HEK293T (cell line): ENCODE measurements around the gene HSPB6.
"Not testable (repeated sequence)": the region's sequence is repeated elsewhere in the genome, so short reads cannot be mapped to it uniquely, and the experiment has no call there.

Experiments used
- CTCF ChIA-PET: fragments of 350-600 bp; formaldehyde crosslinking; extraction: SDS; loops from one replicate; lab custom pipeline; 2021; ENCODE audit warnings: antibody characterized with exemption, inconsistent platforms; lab: Yijun Ruan, JAX
- POLR2A ChIA-PET: fragments of 350-600 bp; formaldehyde crosslinking; extraction: SDS; loops from one replicate; lab custom pipeline; 2020; ENCODE audit warnings: antibody characterized with exemption, inconsistent platforms; lab: Yijun Ruan, JAX
- DNase-seq: peaks from one replicate; pipeline ENCODE4 v3.0.0; 2012; ENCODE audit warnings: mixed read lengths; ENCODE audit errors: extremely low spot score
- ARNT ChIP-seq: fragments of 450-650 bp; IDR thresholded peaks from 2 replicates; pipeline ENCODE4 v1.6.1; 2017; ENCODE audit warnings: mild to moderate bottlenecking
- BHLHE40 ChIP-seq: fragments of 450-650 bp; IDR thresholded peaks from 2 replicates; pipeline ENCODE4 v1.6.1; 2016; ENCODE audit warnings: mild to moderate bottlenecking, moderate library complexity, borderline replicate concordance
- CTBP1 ChIP-seq: fragments of 450-650 bp; IDR thresholded peaks from 2 replicates; pipeline ENCODE4 v1.6.1; 2016; ENCODE audit warnings: borderline replicate concordance
- ELF4 ChIP-seq: fragments of 450-650 bp; IDR thresholded peaks from 2 replicates; pipeline ENCODE4 v1.6.1; 2017; ENCODE audit warnings: antibody characterized with exemption
- FOXA1 ChIP-seq: fragments of 450-650 bp; IDR thresholded peaks from 2 replicates; pipeline ENCODE4 v1.6.1; 2016; ENCODE audit warnings: mild to moderate bottlenecking
- FOXK2 ChIP-seq: fragments of 450-650 bp; IDR thresholded peaks from 2 replicates; pipeline ENCODE4 v1.6.1; 2016; ENCODE audit warnings: mild to moderate bottlenecking
- FOXM1 ChIP-seq: fragments of 450-650 bp; IDR thresholded peaks from 2 replicates; pipeline ENCODE4 v1.6.1; 2017; ENCODE audit warnings: mild to moderate bottlenecking, borderline replicate concordance
- HDGF ChIP-seq: fragments of 450-650 bp; IDR thresholded peaks from 2 replicates; pipeline ENCODE4 v1.6.1; 2017; ENCODE audit warnings: antibody characterized with exemption, borderline replicate concordance
- L3MBTL2 ChIP-seq: fragments of 450-650 bp; conservative IDR thresholded peaks from 2 replicates; pipeline ENCODE4 v1.6.1; 2016; ENCODE audit warnings: mild to moderate bottlenecking
- LEF1 ChIP-seq: fragments of 450-650 bp; IDR thresholded peaks from 2 replicates; pipeline ENCODE4 v1.6.1; 2017; ENCODE audit warnings: mild to moderate bottlenecking, borderline replicate concordance
- NFRKB ChIP-seq: fragments of 450-650 bp; IDR thresholded peaks from 2 replicates; pipeline ENCODE4 v1.6.1; 2016; ENCODE audit warnings: mild to moderate bottlenecking, moderate library complexity
- SP1 ChIP-seq: fragments of 450-650 bp; IDR thresholded peaks from 2 replicates; pipeline ENCODE4 v1.6.1; 2017
- SUZ12 ChIP-seq: fragments of 450-650 bp; IDR thresholded peaks from 2 replicates; pipeline ENCODE4 v1.6.1; 2016; ENCODE audit warnings: mild to moderate bottlenecking
- TARDBP ChIP-seq: fragments of 450-650 bp; IDR thresholded peaks from 2 replicates; pipeline ENCODE4 v1.6.1; 2016
- ZNF384 ChIP-seq: fragments of 450-650 bp; IDR thresholded peaks from 2 replicates; pipeline ENCODE4 v1.6.1; 2016
- TF ChIP-seq, protein P1 (sequence below): fragments of 450-650 bp; IDR thresholded peaks from 2 replicates; pipeline ENCODE4 v1.6.1; 2016

Gene HSPB6

DNA sequence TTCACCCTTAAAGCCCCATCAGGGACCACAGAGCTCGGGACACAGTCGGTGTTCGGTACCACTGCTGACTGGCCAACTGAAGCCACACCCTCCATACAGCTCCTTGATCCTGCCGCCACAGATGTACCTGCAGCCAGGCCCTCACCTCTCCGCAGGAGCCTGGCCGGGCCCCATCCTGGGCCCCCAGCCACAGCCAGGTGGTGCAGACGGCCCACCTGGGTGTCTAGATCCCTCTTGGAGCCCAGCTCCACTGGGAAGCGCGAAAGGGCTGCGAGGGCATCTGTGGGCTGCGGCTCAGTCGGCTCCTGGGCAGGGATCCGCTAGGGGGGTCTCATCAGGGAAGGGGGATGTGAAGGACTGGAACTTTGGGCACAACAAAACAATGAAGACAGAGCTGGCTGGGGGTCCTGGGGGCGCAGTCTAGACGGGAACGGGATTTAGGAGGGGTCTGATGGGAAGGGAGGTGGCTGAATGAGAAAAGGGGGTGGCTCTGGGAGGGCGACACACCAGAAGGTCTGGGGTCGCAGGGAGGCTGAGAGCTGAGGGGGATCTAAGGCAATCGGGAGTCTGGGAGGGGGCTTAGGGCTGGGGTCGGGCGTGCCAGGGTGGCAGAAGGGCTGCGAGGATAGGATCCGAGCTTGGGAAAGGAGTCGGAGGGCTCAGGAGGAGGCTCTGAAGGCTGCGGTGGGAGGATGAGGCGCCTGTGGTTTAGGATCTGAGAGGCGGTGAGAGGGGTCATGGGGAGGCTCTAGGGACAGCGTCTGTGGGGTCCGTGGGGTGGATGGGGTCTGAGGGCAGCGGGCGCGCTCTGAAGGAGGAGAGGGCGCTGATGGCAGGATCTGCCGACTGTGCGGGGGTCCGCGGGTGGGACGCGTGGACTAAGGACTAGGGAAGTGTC is 40.1 kb upstream of the HSPB6 start:
- no peak for DNase-seq
- TF ChIP-seq, protein P1, sequence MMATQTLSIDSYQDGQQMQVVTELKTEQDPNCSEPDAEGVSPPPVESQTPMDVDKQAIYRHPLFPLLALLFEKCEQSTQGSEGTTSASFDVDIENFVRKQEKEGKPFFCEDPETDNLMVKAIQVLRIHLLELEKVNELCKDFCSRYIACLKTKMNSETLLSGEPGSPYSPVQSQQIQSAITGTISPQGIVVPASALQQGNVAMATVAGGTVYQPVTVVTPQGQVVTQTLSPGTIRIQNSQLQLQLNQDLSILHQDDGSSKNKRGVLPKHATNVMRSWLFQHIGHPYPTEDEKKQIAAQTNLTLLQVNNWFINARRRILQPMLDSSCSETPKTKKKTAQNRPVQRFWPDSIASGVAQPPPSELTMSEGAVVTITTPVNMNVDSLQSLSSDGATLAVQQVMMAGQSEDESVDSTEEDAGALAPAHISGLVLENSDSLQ = no peak
- ChIA-PET POLR2A (no interaction called here), CTCF (no interaction called here)

DNA sequence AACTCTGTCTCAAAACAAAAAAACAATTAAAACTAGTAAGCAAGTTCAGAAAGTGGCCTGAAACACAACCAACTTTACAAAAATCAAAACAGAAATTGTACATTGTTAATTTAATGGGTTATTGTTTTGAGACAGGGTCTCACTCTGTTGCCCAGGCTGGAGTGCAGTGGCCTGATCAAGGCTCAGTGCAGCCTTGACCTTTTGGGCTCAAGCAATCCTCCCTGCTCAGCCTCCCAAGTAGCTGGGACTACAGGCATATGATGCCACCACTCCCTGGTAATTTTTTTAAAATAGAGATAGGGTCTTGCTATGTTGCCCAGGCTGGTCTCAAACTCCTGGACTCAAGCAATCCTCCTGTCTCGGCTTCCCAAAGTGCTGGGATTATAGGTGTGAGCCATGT is 38.7 kb upstream of the HSPB6 start:
- CTCF ChIA-PET, POLR2A ChIA-PET, DNase-seq: not testable (repeated sequence)

DNA sequence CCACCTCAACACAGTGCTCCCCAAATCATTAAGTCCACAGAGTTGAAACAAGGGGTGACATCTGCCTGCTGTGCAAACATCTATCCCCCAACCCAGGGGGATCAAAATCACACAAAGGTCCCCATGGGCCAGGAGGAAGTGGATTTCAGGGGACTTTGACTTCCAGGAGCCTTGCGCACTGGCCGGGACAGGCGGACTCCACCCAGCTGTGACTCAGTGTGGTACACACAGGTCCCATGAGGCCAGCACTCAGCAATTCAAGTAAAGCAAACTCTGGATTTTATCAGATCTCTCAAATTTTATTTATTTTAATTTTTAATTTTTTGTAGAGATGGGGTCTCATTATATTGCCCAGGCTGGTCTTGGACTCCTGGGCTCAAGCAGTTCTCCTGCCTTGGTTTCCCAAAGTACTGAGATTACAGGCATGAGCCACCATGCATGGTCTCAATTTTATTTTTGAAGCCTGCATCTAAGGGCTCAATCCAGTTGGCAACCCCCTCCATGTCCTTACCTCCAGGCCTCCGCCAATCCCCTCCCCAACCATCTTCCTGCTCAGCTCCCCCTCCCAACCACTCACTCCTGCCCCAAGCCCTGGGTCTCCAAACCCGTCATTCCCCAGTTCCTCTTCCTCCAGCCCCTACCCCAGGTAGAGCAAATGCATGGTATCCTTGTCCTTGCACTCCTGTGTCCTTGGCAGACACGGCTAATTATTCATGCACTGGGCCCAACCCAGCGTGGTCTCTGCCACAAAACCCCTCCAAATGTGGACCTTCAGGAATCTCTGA is 36.7 kb upstream of the HSPB6 start:
- ChIA-PET POLR2A (no interaction called here), CTCF (no interaction called here)
- TF ChIP-seq HDGF = no peak
- no peak for TF ChIP-seq CTBP1
- no peak for TF ChIP-seq FOXM1
- no peak for TF ChIP-seq BHLHE40
- no peak for TF ChIP-seq FOXK2
- TF ChIP-seq ELF4 = no peak
- no peak for TF ChIP-seq ZNF384
- no peak for TF ChIP-seq ARNT
- TF ChIP-seq LEF1 = no peak
- TF ChIP-seq TARDBP = no peak
- no peak for TF ChIP-seq SUZ12
- TF ChIP-seq NFRKB = no peak
- TF ChIP-seq L3MBTL2 = no peak
- TF ChIP-seq, protein P1 = no peak
- TF ChIP-seq SP1 = no peak
- TF ChIP-seq FOXA1 = no peak
- DNase-seq = no peak

DNA sequence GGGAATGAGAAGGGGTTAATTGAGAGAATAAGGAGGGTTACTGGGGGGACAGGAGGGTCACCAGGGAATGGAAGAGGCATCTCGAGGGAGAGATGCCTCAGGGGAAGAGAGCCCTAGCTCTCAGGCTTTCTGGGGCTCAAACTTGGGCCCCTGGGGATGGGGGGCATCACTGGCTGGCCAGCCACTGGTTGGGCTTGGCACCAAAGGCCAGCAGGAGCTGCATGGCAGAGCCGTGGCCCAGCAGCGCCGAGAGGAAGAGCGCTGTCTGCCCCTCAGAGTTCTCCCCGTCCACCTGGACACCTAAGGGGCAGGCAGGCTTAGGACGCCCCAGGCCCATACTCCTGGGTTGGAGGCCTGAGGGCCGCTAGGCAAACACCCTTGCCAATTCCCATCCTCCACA is 36.1 kb upstream of the HSPB6 start:
- POLR2A ChIA-PET = no interaction called here
- DNase-seq = no peak
- no peak for TF ChIP-seq BHLHE40
- no peak for TF ChIP-seq ZNF384
- no peak for TF ChIP-seq SP1
- no peak for TF ChIP-seq FOXM1
- no peak for TF ChIP-seq ARNT
- no peak for TF ChIP-seq L3MBTL2
- CTCF ChIA-PET = no interaction called here

DNA sequence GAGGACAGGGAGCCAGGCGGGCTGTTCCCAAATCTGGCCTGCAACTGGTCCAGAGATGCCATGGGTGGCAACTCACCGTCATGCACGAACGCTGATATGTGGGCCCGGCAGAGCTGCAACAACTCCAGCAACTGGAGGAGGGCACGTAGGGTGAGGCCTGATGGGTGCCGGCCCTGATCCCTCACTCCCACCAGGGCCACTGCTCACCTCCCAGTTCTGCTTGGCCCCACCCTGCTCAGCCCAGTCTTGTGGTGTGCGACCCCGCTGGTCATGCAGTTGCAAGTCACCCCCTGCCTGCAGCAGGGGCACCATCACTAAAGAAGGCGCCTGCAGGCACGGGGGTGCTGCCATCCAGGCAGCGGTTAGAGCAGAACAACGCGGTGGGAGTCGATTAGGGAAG is 35.5 kb upstream of the HSPB6 start:
- DNase-seq = no peak
- CTCF ChIA-PET = no interaction called here
- POLR2A ChIA-PET = no interaction called here
- no peak for TF ChIP-seq ZNF384
- TF ChIP-seq FOXM1 = no peak
- no peak for TF ChIP-seq CTBP1
- TF ChIP-seq, protein P1 = no peak
- TF ChIP-seq TARDBP = no peak
- TF ChIP-seq ARNT = no peak
- no peak for TF ChIP-seq SUZ12
- TF ChIP-seq NFRKB = no peak
- TF ChIP-seq L3MBTL2 = no peak
- TF ChIP-seq FOXA1 = no peak
- TF ChIP-seq BHLHE40 = no peak
- TF ChIP-seq HDGF = no peak
- TF ChIP-seq LEF1 = no peak
- no peak for TF ChIP-seq ELF4
- no peak for TF ChIP-seq SP1
- no peak for TF ChIP-seq FOXK2

DNA sequence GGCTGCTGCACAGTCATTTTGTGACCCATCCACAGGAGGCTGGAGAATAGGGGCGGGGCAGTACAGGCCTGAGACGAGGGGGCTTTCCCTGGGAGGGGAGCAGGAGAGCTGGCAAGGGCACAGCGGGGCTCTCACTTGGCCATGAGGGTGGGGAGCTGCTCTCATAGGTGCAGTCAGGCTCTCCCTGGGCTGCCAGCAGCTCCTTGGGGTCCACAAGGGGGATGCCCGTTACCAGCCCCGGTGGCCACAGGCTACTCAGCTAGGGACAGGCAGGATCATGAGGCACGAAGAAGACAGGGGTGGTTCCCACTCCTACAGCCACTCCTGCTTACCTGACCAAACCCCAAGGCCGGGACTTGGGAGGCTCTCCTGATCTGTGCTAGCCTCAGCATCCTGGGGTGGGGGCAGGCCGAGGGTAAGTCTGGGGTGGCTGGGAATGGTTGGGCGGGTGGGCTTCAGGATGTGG is 35.0 kb upstream of the HSPB6 start:
- ChIA-PET CTCF (no interaction called here), POLR2A (no interaction called here)
- DNase-seq = no peak
- TF ChIP-seq HDGF (no peak), ARNT (no peak), FOXA1 (no peak), TARDBP (no peak), SP1 (no peak), BHLHE40 (no peak), FOXK2 (no peak), ZNF384 (no peak), FOXM1 (no peak), LEF1 (no peak), L3MBTL2 (no peak), NFRKB (no peak), ELF4 (no peak), SUZ12 (no peak), CTBP1 (no peak)
- TF ChIP-seq, protein P1 = no peak
